NCI-H2029 treated with DMSO at 0.1 percent for 48 hours (cell line): ENCODE data around the gene NALCN.

Experiments
- DNase-seq: peaks from one replicate; lab custom pipeline; 2025; lab: John Stamatoyannopoulos, UW

The NALCN gene

GRCh38 chr13:101204270-101205020 lies 211.9 kb downstream of the NALCN start:
- no peak for DNase-seq

GRCh38 chr13:101202590-101202989 lies 213.7 kb downstream of the NALCN start:
- DNase-seq: no peak

GRCh38 chr13:101190976-101191375 lies 225.3 kb downstream of the NALCN start:
- DNase-seq: no peak

- no peak for DNase-seq
Measured at GRCh38 chr13:101190337-101190736, 226.0 kb downstream of the NALCN start.

GRCh38 chr13:101185606-101186005 lies 230.7 kb downstream of the NALCN start:
- DNase-seq: no peak

GRCh38 chr13:101181076-101181685 lies 235.1 kb downstream of the NALCN start:
- DNase-seq: no peak

GRCh38 chr13:101179021-101179420 lies 237.3 kb downstream of the NALCN start:
- no peak for DNase-seq

GRCh38 chr13:101178406-101178805 lies 237.9 kb downstream of the NALCN start:
- DNase-seq: no peak

- DNase-seq: no peak
Measured at GRCh38 chr13:101170306-101170705, 246.0 kb downstream of the NALCN start.

GRCh38 chr13:101157261-101157660 lies 259.0 kb downstream of the NALCN start:
- DNase-seq: no peak

GRCh38 chr13:101155920-101156319 lies 260.4 kb downstream of the NALCN start:
- DNase-seq: no peak

GRCh38 chr13:101152184-101152583 lies 264.1 kb downstream of the NALCN start:
- DNase-seq: no peak

- DNase-seq: no peak
Measured at GRCh38 chr13:101150998-101151397, 265.3 kb downstream of the NALCN start.

GRCh38 chr13:101149735-101150384 lies 266.4 kb downstream of the NALCN start:
- DNase-seq: no peak

GRCh38 chr13:101146101-101146898 lies 270.0 kb downstream of the NALCN start:
- DNase-seq: no peak

GRCh38 chr13:101144808-101145419 lies 271.4 kb downstream of the NALCN start:
- DNase-seq: peak; percentile 8

- DNase-seq: no peak
Measured at GRCh38 chr13:101140936-101141335, 275.4 kb downstream of the NALCN start.

GRCh38 chr13:101140087-101140770 lies 276.1 kb downstream of the NALCN start:
- no peak for DNase-seq

- no peak for DNase-seq
Measured at GRCh38 chr13:101139081-101139480, 277.2 kb downstream of the NALCN start.

- peak; percentile 1 for DNase-seq
Measured at GRCh38 chr13:101127741-101128353, 288.5 kb downstream of the NALCN start.

- no peak for DNase-seq
Measured at GRCh38 chr13:101123028-101123427, 293.3 kb downstream of the NALCN start.
